Neural progenitor cell (in vitro differentiated cells): ENCODE measurements around the gene ZNF143. TPM values are rescaled to one million over a fixed set of nuclear protein-coding genes. Genes with fewer than 3 reads are reported as not detected.
A peak's percentile ranks its signal among the peaks of the same experiment; 100 is the strongest.

Experiments used
- DNase-seq: peaks from one replicate; pipeline ENCODE4 v3.0.0-alpha.2; 2016; ENCODE audit warnings: low spot score
- H2AFZ ChIP-seq: fragments of 200-600 bp; sonication (generic); replicated peaks from 2 replicates; pipeline ENCODE4 v1.6.1; 2016; ENCODE audit warnings: antibody characterized with exemption
- H3F3A ChIP-seq: fragments of 200-600 bp; sonication (generic); 2 replicates; pipeline ENCODE4 v1.6.1; 2016; ENCODE audit warnings: antibody characterized with exemption, low read depth
- H3K27ac ChIP-seq: fragments of 200-600 bp; sonication (generic); 2 replicates; pipeline ENCODE4 v1.5.1; 2016; ENCODE audit warnings: mild to moderate bottlenecking
- H3K27me3 ChIP-seq: fragments of 200-600 bp; sonication (generic); 2 replicates; pipeline ENCODE4 v1.6.1; 2016; ENCODE audit warnings: mild to moderate bottlenecking, moderate library complexity
- H3K36me3 ChIP-seq: fragments of 200-600 bp; sonication (generic); 2 replicates; pipeline ENCODE4 v1.5.1; 2016
- H3K4me1 ChIP-seq: fragments of 200-600 bp; sonication (generic); 2 replicates; pipeline ENCODE4 v1.6.1; 2016; ENCODE audit warnings: mixed run types
- H3K4me2 ChIP-seq: fragments of 200-600 bp; sonication (generic); 2 replicates; pipeline ENCODE4 v1.6.1; 2016
- H3K4me3 ChIP-seq: fragments of 200-600 bp; sonication (generic); 2 replicates; pipeline ENCODE4 v1.5.1; 2016
- H3K79me2 ChIP-seq: fragments of 200-600 bp; sonication (generic); 2 replicates; pipeline ENCODE4 v1.6.1; 2016; ENCODE audit warnings: low read depth
- H3K9ac ChIP-seq: fragments of 200-600 bp; sonication (generic); 2 replicates; pipeline ENCODE4 v1.6.1; 2016
- H3K9me3 ChIP-seq: fragments of 200-600 bp; sonication (generic); 2 replicates; pipeline ENCODE4 v1.5.1; 2016; ENCODE audit warnings: low read depth
- H4K20me1 ChIP-seq: fragments of 200-600 bp; sonication (generic); 2 replicates; pipeline ENCODE4 v1.6.1; 2016; ENCODE audit warnings: low read depth
- H3K27ac Mint-ChIP-seq: 3 replicates; pipeline ENCODE4 v1.8.0; 2021; ENCODE audit warnings: mixed read lengths
- H3K27me3 Mint-ChIP-seq: 2 replicates; pipeline ENCODE4 v1.8.0; 2022; ENCODE audit warnings: low read depth, mild to moderate bottlenecking, inconsistent platforms, moderate library complexity, mixed read lengths; ENCODE audit not compliant: insufficient read depth
- H3K36me3 Mint-ChIP-seq: 3 replicates; pipeline ENCODE4 v1.8.0; 2021; ENCODE audit warnings: mixed read lengths
- H3K4me1 Mint-ChIP-seq: 3 replicates; pipeline ENCODE4 v1.8.0; 2021; ENCODE audit warnings: mixed read lengths
- H3K4me3 Mint-ChIP-seq: 3 replicates; pipeline ENCODE4 v1.8.0; 2021; ENCODE audit warnings: mild to moderate bottlenecking, moderate library complexity, mixed read lengths
- H3K9me3 Mint-ChIP-seq: 3 replicates; pipeline ENCODE4 v1.8.0; 2020; ENCODE audit warnings: mixed read lengths
- EZH2 ChIP-seq: fragments of 200-600 bp; sonication (generic); IDR thresholded peaks from 2 replicates; pipeline ENCODE4 v1.6.1; 2017; ENCODE audit warnings: antibody characterized with exemption, mild to moderate bottlenecking, moderate library complexity
- EZH2phosphoT487 ChIP-seq: fragments of 200-600 bp; sonication (generic); IDR thresholded peaks from 2 replicates; pipeline ENCODE4 v1.6.1; 2017; ENCODE audit warnings: antibody characterized with exemption
- total RNA-seq: library from RNA; depleted of rRNA; stranded (reverse); fragments of >200 nt; gene quantifications from 2 replicates; pipeline ENCODE4 v1.2.3, GENCODE V29; 2015; ENCODE audit warnings: low replicate concordance
- TF ChIP-seq, protein P1 (sequence below): fragments of 200-600 bp; sonication (generic); IDR thresholded peaks from 2 replicates; pipeline ENCODE4 v1.5.1; 2017; ENCODE audit warnings: antibody characterized with exemption, mild to moderate bottlenecking

ZNF143 gene
- total RNA-seq, 1 donor from 2014 or later = 56.9 TPM

DNA sequence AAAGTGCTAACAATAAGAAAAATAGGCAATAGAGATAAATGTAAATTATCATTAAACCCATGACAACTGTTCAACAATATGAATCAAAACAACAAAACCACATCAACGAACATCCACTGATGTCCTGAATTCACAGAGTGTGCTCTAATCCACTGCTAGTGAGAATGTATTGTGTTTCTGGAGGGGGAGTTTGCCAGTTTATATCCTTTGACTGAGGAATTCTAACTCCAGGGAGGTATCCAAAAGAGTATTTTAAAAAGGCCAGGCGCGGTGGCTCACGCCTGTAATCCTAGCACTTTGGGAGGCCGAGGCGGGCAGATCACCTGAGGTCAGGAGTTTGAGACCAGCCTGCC is 110.9 kb downstream of the ZNF143 start:
- H3K4me3 ChIP-seq = no peak overlapping the region
- no peak overlapping the region for H3K27ac ChIP-seq
- peaks cover 13% of the 10 kb centered on the region for H3K27me3 ChIP-seq
- Mint-ChIP-seq H3K4me1 (peaks cover 49% of the 10 kb centered on the region), H3K27ac (peak overlapping the region; percentile 96), H3K9me3 (no peaks in the 10 kb centered on the region), H3K36me3 (peaks cover 14% of the 10 kb centered on the region), H3K27me3 (peaks cover 6% of the 10 kb centered on the region), H3K4me3 (peak overlapping the region; percentile 86)
- no peak overlapping the region for H2AFZ ChIP-seq
- no peak for TF ChIP-seq EZH2
- TF ChIP-seq, protein P1, sequence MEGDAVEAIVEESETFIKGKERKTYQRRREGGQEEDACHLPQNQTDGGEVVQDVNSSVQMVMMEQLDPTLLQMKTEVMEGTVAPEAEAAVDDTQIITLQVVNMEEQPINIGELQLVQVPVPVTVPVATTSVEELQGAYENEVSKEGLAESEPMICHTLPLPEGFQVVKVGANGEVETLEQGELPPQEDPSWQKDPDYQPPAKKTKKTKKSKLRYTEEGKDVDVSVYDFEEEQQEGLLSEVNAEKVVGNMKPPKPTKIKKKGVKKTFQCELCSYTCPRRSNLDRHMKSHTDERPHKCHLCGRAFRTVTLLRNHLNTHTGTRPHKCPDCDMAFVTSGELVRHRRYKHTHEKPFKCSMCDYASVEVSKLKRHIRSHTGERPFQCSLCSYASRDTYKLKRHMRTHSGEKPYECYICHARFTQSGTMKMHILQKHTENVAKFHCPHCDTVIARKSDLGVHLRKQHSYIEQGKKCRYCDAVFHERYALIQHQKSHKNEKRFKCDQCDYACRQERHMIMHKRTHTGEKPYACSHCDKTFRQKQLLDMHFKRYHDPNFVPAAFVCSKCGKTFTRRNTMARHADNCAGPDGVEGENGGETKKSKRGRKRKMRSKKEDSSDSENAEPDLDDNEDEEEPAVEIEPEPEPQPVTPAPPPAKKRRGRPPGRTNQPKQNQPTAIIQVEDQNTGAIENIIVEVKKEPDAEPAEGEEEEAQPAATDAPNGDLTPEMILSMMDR = no peak
- TF ChIP-seq EZH2phosphoT487 = no peak
- H3F3A ChIP-seq = peaks cover 36% of the 10 kb centered on the region
- peaks cover 25% of the 10 kb centered on the region for H3K4me1 ChIP-seq
- no peaks in the 10 kb centered on the region for H3K9me3 ChIP-seq
- DNase-seq = no peak
- no peaks in the 10 kb centered on the region for H3K36me3 ChIP-seq
- H3K4me2 ChIP-seq = peak overlapping the region; percentile 77
- peaks cover 22% of the 10 kb centered on the region for H4K20me1 ChIP-seq
- H3K79me2 ChIP-seq = peaks cover 31% of the 10 kb centered on the region
- H3K9ac ChIP-seq = no peak overlapping the region

DNA sequence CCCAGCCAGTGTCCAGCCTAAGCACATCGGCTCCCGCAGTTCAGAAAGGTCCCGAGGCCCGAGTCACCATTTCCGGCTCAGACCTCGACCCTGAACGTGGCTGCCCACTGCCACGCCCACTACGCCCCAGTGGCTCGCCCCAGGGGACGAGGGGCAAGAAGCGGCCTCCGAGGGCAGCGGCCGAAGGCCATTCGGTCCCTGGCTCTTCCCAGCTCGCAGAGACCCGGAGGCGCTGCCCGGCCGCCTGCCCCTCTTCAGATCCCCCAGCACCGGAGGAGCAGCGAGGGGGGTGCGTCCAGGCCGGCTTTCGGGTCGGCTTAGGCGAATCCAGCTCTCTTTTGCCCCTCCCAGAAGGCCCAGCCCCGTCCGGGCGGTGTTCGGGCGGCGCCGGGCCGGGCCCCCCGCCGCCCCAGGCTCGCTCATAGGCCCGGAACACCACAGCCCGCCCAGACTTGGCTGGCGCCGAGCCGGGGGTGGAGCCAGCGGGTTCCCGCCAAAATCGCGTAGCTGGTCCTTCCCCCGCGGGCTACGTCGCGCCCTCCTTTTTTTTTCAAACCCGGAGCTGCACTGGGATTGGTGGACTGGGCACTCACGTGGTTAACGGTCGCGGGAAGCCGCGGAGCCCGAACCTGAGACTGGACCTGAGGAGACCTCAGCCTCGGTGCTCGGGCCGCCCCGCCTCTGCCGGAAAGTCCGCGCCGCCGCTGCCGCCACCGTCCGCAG is 112.4 kb downstream of the ZNF143 start, which contains the start of gene WEE1:
TSS of gene WEE1 (plus strand) at position 619 of the 723 bp plus-strand sequence. CDS start 264 bp downstream, outside the sequence.
- Histone ChIP-seq H3K36me3 (peaks cover 9% of the 10 kb centered on the region), H3K9ac (peak within 1 kb of the TSS; percentile 77), H3F3A (peaks cover 29% of the 10 kb centered on the region), H3K9me3 (no peaks in the 10 kb centered on the region), H3K27ac (peak within 1 kb of the TSS; percentile 90), H3K27me3 (peaks cover 13% of the 10 kb centered on the region), H3K4me2 (peak within 1 kb of the TSS; percentile 82), H3K4me1 (peaks cover 36% of the 10 kb centered on the region), H3K4me3 (peak within 1 kb of the TSS; percentile 73), H4K20me1 (peaks cover 37% of the 10 kb centered on the region), H2AFZ (peak within 1 kb of the TSS; percentile 40), H3K79me2 (peaks cover 46% of the 10 kb centered on the region)
- Mint-ChIP-seq H3K27me3 (peaks cover 6% of the 10 kb centered on the region), H3K27ac (peak within 1 kb of the TSS; percentile 93), H3K9me3 (no peaks in the 10 kb centered on the region), H3K4me3 (peak within 1 kb of the TSS; percentile 98), H3K36me3 (peaks cover 21% of the 10 kb centered on the region), H3K4me1 (peaks cover 52% of the 10 kb centered on the region)
- TF ChIP-seq EZH2 (no peak), EZH2phosphoT487 (no peak)
- TF ChIP-seq, protein P1 = no peak
- peak; percentile 98 for DNase-seq

DNA sequence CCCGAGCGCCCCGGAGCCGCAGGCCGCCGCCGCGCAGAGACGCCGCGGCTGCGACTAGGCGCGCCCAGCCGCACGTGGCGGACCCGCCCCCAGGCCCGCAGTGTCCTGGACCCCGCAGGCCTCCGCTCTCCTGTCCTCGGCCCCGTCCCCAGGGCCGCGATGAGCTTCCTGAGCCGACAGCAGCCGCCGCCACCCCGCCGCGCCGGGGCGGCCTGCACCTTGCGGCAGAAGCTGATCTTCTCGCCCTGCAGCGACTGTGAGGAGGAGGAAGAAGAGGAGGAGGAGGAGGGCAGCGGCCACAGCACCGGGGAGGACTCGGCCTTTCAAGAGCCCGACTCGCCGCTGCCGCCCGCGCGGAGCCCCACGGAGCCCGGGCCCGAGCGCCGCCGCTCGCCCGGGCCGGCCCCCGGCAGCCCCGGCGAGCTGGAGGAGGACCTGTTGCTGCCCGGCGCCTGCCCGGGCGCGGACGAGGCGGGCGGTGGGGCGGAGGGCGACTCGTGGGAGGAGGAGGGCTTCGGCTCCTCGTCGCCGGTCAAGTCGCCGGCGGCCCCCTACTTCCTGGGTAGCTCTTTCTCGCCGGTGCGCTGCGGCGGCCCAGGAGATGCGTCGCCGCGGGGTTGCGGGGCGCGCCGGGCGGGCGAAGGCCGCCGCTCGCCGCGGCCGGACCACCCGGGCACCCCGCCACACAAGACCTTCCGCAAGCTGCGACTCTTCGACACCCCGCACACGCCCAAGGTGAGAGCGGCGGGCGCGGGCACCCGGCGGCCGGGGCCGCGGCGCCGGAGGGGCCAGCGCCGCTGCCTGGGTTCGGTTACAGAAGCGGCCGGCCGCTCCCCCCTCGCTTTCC is 113.2 kb downstream of the ZNF143 start:
- Histone ChIP-seq H3K79me2 (peaks cover 54% of the 10 kb centered on the region), H3K4me1 (peaks cover 32% of the 10 kb centered on the region), H3K9me3 (no peaks in the 10 kb centered on the region), H3K36me3 (peaks cover 12% of the 10 kb centered on the region), H3K4me3 (peak overlapping the region; percentile 73), H2AFZ (no peak overlapping the region), H3F3A (peaks cover 23% of the 10 kb centered on the region), H3K27ac (peak overlapping the region; percentile 90), H3K4me2 (peak overlapping the region; percentile 82), H4K20me1 (peaks cover 45% of the 10 kb centered on the region), H3K9ac (peak overlapping the region; percentile 77), H3K27me3 (peaks cover 13% of the 10 kb centered on the region)
- TF ChIP-seq EZH2phosphoT487 = no peak
- TF ChIP-seq EZH2 = no peak
- TF ChIP-seq, protein P1 = no peak
- H3K4me1 Mint-ChIP-seq = peaks cover 47% of the 10 kb centered on the region
- peaks cover 6% of the 10 kb centered on the region for H3K27me3 Mint-ChIP-seq
- H3K4me3 Mint-ChIP-seq = peak overlapping the region; percentile 98
- no peaks in the 10 kb centered on the region for H3K9me3 Mint-ChIP-seq
- peak; percentile 55 for DNase-seq
- H3K36me3 Mint-ChIP-seq = peaks cover 24% of the 10 kb centered on the region
- H3K27ac Mint-ChIP-seq = peak overlapping the region; percentile 93
